ENCODE data around the gene TPST1. TPM values are rescaled to one million over a fixed set of nuclear protein-coding genes. Genes with fewer than 3 reads are reported as not detected.
"Not testable (repeated sequence)": the region's sequence is repeated elsewhere in the genome, so short reads cannot be mapped to it uniquely, and the experiment has no call there.

The TPST1 gene
- total RNA-seq, 2 experiments from 2014 or later: 0.67 to 0.79 TPM

- CTCF ChIA-PET: interaction anchor here (0.8 to 1.6 kb wide), 2 partner anchors 12 to 34 kb away, joined by 3 to 4 read pairs; no protein-coding TSS in a partner anchor
- H3K4me3 Mint-ChIP-seq, DNase-seq, H3K27me3 Mint-ChIP-seq, H3K27ac Mint-ChIP-seq, H3K4me1 Mint-ChIP-seq, POLR2A ChIA-PET, H3K9me3 Mint-ChIP-seq: not testable (repeated sequence)
- peaks cover 12% of the 10 kb centered on the region for H3K36me3 Mint-ChIP-seq (ENCODE audit: low read depth)
These were observed 196.0 kb downstream of the TPST1 start for GRCh38 chr7:66401126-66401525.

- H3K27me3 Mint-ChIP-seq, POLR2A ChIA-PET, H3K9me3 Mint-ChIP-seq, H3K4me3 Mint-ChIP-seq, H3K27ac Mint-ChIP-seq, DNase-seq, CTCF ChIA-PET, H3K4me1 Mint-ChIP-seq: not testable (repeated sequence)
- H3K36me3 Mint-ChIP-seq (ENCODE audit: low read depth): peaks cover 12% of the 10 kb centered on the region
These were observed 196.8 kb downstream of the TPST1 start for GRCh38 chr7:66401932-66402331.

GRCh38 chr7:66403564-66403963 lies 198.4 kb downstream of the TPST1 start:
- peaks cover 8% of the 10 kb centered on the region for H3K9me3 Mint-ChIP-seq
- H3K4me1 Mint-ChIP-seq: no peaks in the 10 kb centered on the region
- ChIA-PET CTCF (no interaction called here), POLR2A (no interaction called here)
- no peak for DNase-seq
- no peaks in the 10 kb centered on the region for H3K27me3 Mint-ChIP-seq
- no peak overlapping the region for H3K4me3 Mint-ChIP-seq
- no peak overlapping the region for H3K27ac Mint-ChIP-seq
- H3K36me3 Mint-ChIP-seq (ENCODE audit: low read depth): peaks cover 12% of the 10 kb centered on the region

- H3K9me3 Mint-ChIP-seq: no peaks in the 10 kb centered on the region
- ChIA-PET CTCF (no interaction called here), POLR2A (no interaction called here)
- peaks cover 14% of the 10 kb centered on the region for H3K4me1 Mint-ChIP-seq
- no peaks in the 10 kb centered on the region for H3K27me3 Mint-ChIP-seq
- no peaks in the 10 kb centered on the region for H3K36me3 Mint-ChIP-seq (ENCODE audit: low read depth)
- H3K4me3 Mint-ChIP-seq: no peak overlapping the region
- no peak overlapping the region for H3K27ac Mint-ChIP-seq
- no peak for DNase-seq
These were observed 204.4 kb downstream of the TPST1 start for GRCh38 chr7:66409493-66409892.

Other genes starting within 250 kb of the TPST1 start
- 10 to 100 TPM; 63.3 to 66.2 TPM for gene GUSB, start 223.1 kb upstream of the TPST1 start, total RNA-seq
- gene ASL, start 129.5 kb upstream of the TPST1 start, total RNA-seq: 10 to 100 TPM; 16.5 to 24.1 TPM
- gene CRCP, start 90.5 kb upstream of the TPST1 start, total RNA-seq: 10 to 100 TPM; 29.4 to 31.4 TPM

Data from activated CD4-positive, alpha-beta T cell treated with anti-CD3 and anti-CD28 coated beads, Interleukin-2, amount 10 ng/mL, durations not matched to agents 7 days and 5 days (primary cell).